GM23338 (cell line): ENCODE data around the gene CFAP58. TPM values are rescaled to one million over a fixed set of nuclear protein-coding genes. Genes with fewer than 3 reads are reported as not detected.
A peak's percentile ranks its signal among the peaks of the same experiment; 100 is the strongest.

Experiments used
- ATAC-seq: fragments of 200-7000 bp; cut with Tn5 transposase; 3 replicates; pipeline ENCODE4 v1.9.1; 2020
- DNase-seq: peaks from one replicate; pipeline ENCODE4 v3.0.0-alpha.2; 2015; ENCODE audit warnings: low spot score
- H2AFZ ChIP-seq: fragments of 200-600 bp; sonication (generic); 2 replicates; pipeline ENCODE4 v1.8.0; 2016; ENCODE audit warnings: antibody characterized with exemption, mild to moderate bottlenecking, moderate library complexity
- H3F3A ChIP-seq: fragments of 200-600 bp; sonication (generic); replicated peaks from 2 replicates; pipeline ENCODE4 v1.8.0; 2017; ENCODE audit warnings: antibody characterized with exemption, mixed run types, low read depth
- H3K27ac ChIP-seq: fragments of 200-600 bp; sonication (generic); 2 replicates; pipeline ENCODE4 v1.6.1; 2016; ENCODE audit warnings: low read depth
- H3K27me3 ChIP-seq: fragments of 200-600 bp; sonication (generic); 2 replicates; pipeline ENCODE4 v1.8.0; 2016; ENCODE audit warnings: mild to moderate bottlenecking, mixed run types, moderate library complexity; ENCODE audit not compliant: insufficient read depth
- H3K36me3 ChIP-seq: fragments of 200-600 bp; sonication (generic); 2 replicates; pipeline ENCODE4 v1.8.0; 2016; ENCODE audit warnings: mild to moderate bottlenecking; ENCODE audit not compliant: insufficient read depth
- H3K4me1 ChIP-seq: fragments of 200-600 bp; sonication (generic); 2 replicates; pipeline ENCODE4 v1.8.0; 2016; ENCODE audit warnings: mild to moderate bottlenecking, moderate library complexity; ENCODE audit not compliant: insufficient read depth
- H3K4me2 ChIP-seq: fragments of 200-600 bp; sonication (generic); 2 replicates; pipeline ENCODE4 v1.7.1; 2017; ENCODE audit warnings: mixed run types
- H3K4me3 ChIP-seq: fragments of 200-600 bp; sonication (generic); 2 replicates; pipeline ENCODE4 v1.6.1; 2016; ENCODE audit warnings: mixed run types
- H3K79me2 ChIP-seq: fragments of 200-600 bp; sonication (generic); replicated peaks from 2 replicates; pipeline ENCODE4 v1.8.0; 2017; ENCODE audit warnings: mild to moderate bottlenecking; ENCODE audit not compliant: insufficient read depth
- H3K9me2 ChIP-seq: fragments of 200-600 bp; sonication (generic); 2 replicates; pipeline ENCODE4 v1.8.0; 2017; ENCODE audit not compliant: insufficient read depth
- H4K20me1 ChIP-seq: fragments of 200-600 bp; sonication (generic); replicated peaks from 2 replicates; pipeline ENCODE4 v1.8.0; 2017; ENCODE audit warnings: mild to moderate bottlenecking; ENCODE audit not compliant: insufficient read depth
- H3K27ac Mint-ChIP-seq: 2 replicates; pipeline ENCODE4 v1.8.0; 2020; ENCODE audit warnings: inconsistent platforms, mild to moderate bottlenecking, moderate library complexity, mixed read lengths
- H3K27me3 Mint-ChIP-seq: 3 replicates; pipeline ENCODE4 v1.8.0; 2022; ENCODE audit warnings: low read depth, mild to moderate bottlenecking, moderate library complexity, mixed read lengths, inconsistent platforms; ENCODE audit not compliant: insufficient read depth, poor library complexity
- H3K36me3 Mint-ChIP-seq: 3 replicates; pipeline ENCODE4 v1.8.0; 2021; ENCODE audit warnings: low read depth, mild to moderate bottlenecking, inconsistent platforms, moderate library complexity, mixed read lengths
- H3K4me1 Mint-ChIP-seq: 3 replicates; pipeline ENCODE4 v1.8.0; 2020; ENCODE audit warnings: mild to moderate bottlenecking, inconsistent platforms, mixed read lengths
- H3K4me3 Mint-ChIP-seq: 3 replicates; pipeline ENCODE4 v1.8.0; 2021; ENCODE audit warnings: moderate library complexity, mild to moderate bottlenecking, inconsistent platforms, mixed read lengths
- H3K9me3 Mint-ChIP-seq: 3 replicates; pipeline ENCODE4 v1.8.0; 2020; ENCODE audit warnings: moderate library complexity, mild to moderate bottlenecking, inconsistent platforms, mixed read lengths
- CREB1 ChIP-seq: fragments of 250-450 bp; sonication (Bioruptor Pico); IDR thresholded peaks from 2 replicates; pipeline ENCODE4 v1.5.0; 2020; ENCODE audit warnings: low read depth, mild to moderate bottlenecking, moderate library complexity
- ETS1 ChIP-seq: IDR thresholded peaks from 2 replicates; pipeline ENCODE4 v1.6.1; 2016; ENCODE audit warnings: antibody characterized with exemption
- EZH2 ChIP-seq: fragments of 200-600 bp; sonication (generic); IDR thresholded peaks from one replicate; pipeline ENCODE4 v1.8.0; 2017; ENCODE audit warnings: antibody characterized with exemption, mild to moderate bottlenecking, low read depth; ENCODE audit not compliant: unreplicated experiment
- EZH2phosphoT487 ChIP-seq: fragments of 200-600 bp; sonication (generic); IDR thresholded peaks from one replicate; pipeline ENCODE4 v1.8.1; 2018; ENCODE audit warnings: antibody characterized with exemption; ENCODE audit not compliant: unreplicated experiment
- JUNB ChIP-seq: IDR thresholded peaks from one replicate; pipeline ENCODE4 v1.6.1; 2016; ENCODE audit warnings: antibody characterized with exemption; ENCODE audit not compliant: unreplicated experiment
- NANOG ChIP-seq: IDR thresholded peaks from 2 replicates; pipeline ENCODE4 v1.6.1; 2016; ENCODE audit warnings: antibody characterized with exemption, borderline replicate concordance
- POLR2AphosphoS5 ChIP-seq: IDR thresholded peaks from 2 replicates; pipeline ENCODE4 v1.6.1; 2016; ENCODE audit warnings: antibody characterized with exemption, low read depth
- STAT1 ChIP-seq: IDR thresholded peaks from one replicate; pipeline ENCODE4 v1.6.1; 2016; ENCODE audit warnings: antibody characterized with exemption; ENCODE audit not compliant: unreplicated experiment
- ZNF114 ChIP-seq: fragments of 250-450 bp; sonication (Bioruptor Pico); IDR thresholded peaks from 2 replicates; pipeline ENCODE4 v1.5.0; 2020; ENCODE audit warnings: mild to moderate bottlenecking, moderate library complexity
- ZNF331 ChIP-seq: fragments of 250-450 bp; sonication (Bioruptor Pico); IDR thresholded peaks from 2 replicates; pipeline ENCODE4 v1.5.0; 2020; ENCODE audit warnings: low read depth, mild to moderate bottlenecking, moderate library complexity
- polyA plus RNA-seq: library from polyadenylated mRNA; unstranded; fragments of >200 nt; fragmentation: Nextera tagmentation; extraction: Ambion mirVana; gene quantifications from 2 replicates; pipeline ENCODE4 v1.2.1, GENCODE V29; 2016
- total RNA-seq: library from RNA; depleted of rRNA; stranded (reverse); fragments of >200 nt; shearing (Covaris generic); gene quantifications from 2 replicates; pipeline ENCODE4 v1.2.3, GENCODE V29; 2014
- TF ChIP-seq, protein P1 (sequence below), 2 experiments: fragments of 200-600 bp in 1 of 2; sonication (generic) in 1 of 2; conservative IDR thresholded peaks; 2 replicates each; pipeline versions ENCODE4 v1.5.1 to v1.6.1; 2016 to 2017; ENCODE audit warnings: antibody characterized with exemption in 2 of 2, low read depth in 2 of 2, mild to moderate bottlenecking in 2 of 2, moderate library complexity in 1 of 2
- TF ChIP-seq, protein P2 (sequence below): IDR thresholded peaks from one replicate; pipeline ENCODE4 v1.6.1; 2018; ENCODE audit warnings: antibody characterized with exemption; ENCODE audit not compliant: unreplicated experiment
- TF ChIP-seq, protein P3 (sequence below): fragments of 250-450 bp; sonication (Bioruptor Pico); IDR thresholded peaks from 2 replicates; pipeline ENCODE4 v1.5.0; 2020; ENCODE audit warnings: mild to moderate bottlenecking, moderate library complexity

Gene CFAP58
- total and polyA plus RNA-seq, 2 experiments from 2014 or later, result 0.63 to 0.89 TPM

GRCh38 chr10:104498347-104499081 is 144.9 kb downstream of the CFAP58 start:
- H3K36me3 ChIP-seq, result no peaks in the 10 kb centered on the region
- H3K79me2 ChIP-seq, result no peaks in the 10 kb centered on the region
- DNase-seq (peak; percentile 23), ATAC-seq (peak; percentile 55)
- H3K27me3 ChIP-seq, result no peaks in the 10 kb centered on the region
- H3K4me3 ChIP-seq, result no peak overlapping the region
- H3K9me3 Mint-ChIP-seq, result peaks cover 16% of the 10 kb centered on the region; the same call in 2 of the 3 replicates
- H4K20me1 ChIP-seq, result no peaks in the 10 kb centered on the region
- no peak overlapping the region for H3K27ac Mint-ChIP-seq
- 0 out of 2 replicates have a peak, but pooled peaks cover under 1% of the 10 kb centered on the region for H3K4me1 ChIP-seq
- 0 out of 2 replicates have a peak, but pooled peaks cover 4% of the 10 kb centered on the region for H3K9me2 ChIP-seq
- TF ChIP-seq NANOG (no peak), ZNF114 (no peak), ETS1 (no peak), STAT1 (no peak), POLR2AphosphoS5 (no peak), EZH2phosphoT487 (no peak), CREB1 (CRISPR knock-in tag) (no peak), ZNF331 (CRISPR knock-in tag) (no peak), EZH2 (no peak), JUNB (no peak)
- TF ChIP-seq, protein P1, sequence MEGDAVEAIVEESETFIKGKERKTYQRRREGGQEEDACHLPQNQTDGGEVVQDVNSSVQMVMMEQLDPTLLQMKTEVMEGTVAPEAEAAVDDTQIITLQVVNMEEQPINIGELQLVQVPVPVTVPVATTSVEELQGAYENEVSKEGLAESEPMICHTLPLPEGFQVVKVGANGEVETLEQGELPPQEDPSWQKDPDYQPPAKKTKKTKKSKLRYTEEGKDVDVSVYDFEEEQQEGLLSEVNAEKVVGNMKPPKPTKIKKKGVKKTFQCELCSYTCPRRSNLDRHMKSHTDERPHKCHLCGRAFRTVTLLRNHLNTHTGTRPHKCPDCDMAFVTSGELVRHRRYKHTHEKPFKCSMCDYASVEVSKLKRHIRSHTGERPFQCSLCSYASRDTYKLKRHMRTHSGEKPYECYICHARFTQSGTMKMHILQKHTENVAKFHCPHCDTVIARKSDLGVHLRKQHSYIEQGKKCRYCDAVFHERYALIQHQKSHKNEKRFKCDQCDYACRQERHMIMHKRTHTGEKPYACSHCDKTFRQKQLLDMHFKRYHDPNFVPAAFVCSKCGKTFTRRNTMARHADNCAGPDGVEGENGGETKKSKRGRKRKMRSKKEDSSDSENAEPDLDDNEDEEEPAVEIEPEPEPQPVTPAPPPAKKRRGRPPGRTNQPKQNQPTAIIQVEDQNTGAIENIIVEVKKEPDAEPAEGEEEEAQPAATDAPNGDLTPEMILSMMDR (conservative IDR thresholded peaks at IDR 0.05; ENCODE audit: low read depth in 2 of 2), result no peak
- TF ChIP-seq, protein P2, sequence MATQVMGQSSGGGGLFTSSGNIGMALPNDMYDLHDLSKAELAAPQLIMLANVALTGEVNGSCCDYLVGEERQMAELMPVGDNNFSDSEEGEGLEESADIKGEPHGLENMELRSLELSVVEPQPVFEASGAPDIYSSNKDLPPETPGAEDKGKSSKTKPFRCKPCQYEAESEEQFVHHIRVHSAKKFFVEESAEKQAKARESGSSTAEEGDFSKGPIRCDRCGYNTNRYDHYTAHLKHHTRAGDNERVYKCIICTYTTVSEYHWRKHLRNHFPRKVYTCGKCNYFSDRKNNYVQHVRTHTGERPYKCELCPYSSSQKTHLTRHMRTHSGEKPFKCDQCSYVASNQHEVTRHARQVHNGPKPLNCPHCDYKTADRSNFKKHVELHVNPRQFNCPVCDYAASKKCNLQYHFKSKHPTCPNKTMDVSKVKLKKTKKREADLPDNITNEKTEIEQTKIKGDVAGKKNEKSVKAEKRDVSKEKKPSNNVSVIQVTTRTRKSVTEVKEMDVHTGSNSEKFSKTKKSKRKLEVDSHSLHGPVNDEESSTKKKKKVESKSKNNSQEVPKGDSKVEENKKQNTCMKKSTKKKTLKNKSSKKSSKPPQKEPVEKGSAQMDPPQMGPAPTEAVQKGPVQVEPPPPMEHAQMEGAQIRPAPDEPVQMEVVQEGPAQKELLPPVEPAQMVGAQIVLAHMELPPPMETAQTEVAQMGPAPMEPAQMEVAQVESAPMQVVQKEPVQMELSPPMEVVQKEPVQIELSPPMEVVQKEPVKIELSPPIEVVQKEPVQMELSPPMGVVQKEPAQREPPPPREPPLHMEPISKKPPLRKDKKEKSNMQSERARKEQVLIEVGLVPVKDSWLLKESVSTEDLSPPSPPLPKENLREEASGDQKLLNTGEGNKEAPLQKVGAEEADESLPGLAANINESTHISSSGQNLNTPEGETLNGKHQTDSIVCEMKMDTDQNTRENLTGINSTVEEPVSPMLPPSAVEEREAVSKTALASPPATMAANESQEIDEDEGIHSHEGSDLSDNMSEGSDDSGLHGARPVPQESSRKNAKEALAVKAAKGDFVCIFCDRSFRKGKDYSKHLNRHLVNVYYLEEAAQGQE, result no peak
- TF ChIP-seq, protein P3, sequence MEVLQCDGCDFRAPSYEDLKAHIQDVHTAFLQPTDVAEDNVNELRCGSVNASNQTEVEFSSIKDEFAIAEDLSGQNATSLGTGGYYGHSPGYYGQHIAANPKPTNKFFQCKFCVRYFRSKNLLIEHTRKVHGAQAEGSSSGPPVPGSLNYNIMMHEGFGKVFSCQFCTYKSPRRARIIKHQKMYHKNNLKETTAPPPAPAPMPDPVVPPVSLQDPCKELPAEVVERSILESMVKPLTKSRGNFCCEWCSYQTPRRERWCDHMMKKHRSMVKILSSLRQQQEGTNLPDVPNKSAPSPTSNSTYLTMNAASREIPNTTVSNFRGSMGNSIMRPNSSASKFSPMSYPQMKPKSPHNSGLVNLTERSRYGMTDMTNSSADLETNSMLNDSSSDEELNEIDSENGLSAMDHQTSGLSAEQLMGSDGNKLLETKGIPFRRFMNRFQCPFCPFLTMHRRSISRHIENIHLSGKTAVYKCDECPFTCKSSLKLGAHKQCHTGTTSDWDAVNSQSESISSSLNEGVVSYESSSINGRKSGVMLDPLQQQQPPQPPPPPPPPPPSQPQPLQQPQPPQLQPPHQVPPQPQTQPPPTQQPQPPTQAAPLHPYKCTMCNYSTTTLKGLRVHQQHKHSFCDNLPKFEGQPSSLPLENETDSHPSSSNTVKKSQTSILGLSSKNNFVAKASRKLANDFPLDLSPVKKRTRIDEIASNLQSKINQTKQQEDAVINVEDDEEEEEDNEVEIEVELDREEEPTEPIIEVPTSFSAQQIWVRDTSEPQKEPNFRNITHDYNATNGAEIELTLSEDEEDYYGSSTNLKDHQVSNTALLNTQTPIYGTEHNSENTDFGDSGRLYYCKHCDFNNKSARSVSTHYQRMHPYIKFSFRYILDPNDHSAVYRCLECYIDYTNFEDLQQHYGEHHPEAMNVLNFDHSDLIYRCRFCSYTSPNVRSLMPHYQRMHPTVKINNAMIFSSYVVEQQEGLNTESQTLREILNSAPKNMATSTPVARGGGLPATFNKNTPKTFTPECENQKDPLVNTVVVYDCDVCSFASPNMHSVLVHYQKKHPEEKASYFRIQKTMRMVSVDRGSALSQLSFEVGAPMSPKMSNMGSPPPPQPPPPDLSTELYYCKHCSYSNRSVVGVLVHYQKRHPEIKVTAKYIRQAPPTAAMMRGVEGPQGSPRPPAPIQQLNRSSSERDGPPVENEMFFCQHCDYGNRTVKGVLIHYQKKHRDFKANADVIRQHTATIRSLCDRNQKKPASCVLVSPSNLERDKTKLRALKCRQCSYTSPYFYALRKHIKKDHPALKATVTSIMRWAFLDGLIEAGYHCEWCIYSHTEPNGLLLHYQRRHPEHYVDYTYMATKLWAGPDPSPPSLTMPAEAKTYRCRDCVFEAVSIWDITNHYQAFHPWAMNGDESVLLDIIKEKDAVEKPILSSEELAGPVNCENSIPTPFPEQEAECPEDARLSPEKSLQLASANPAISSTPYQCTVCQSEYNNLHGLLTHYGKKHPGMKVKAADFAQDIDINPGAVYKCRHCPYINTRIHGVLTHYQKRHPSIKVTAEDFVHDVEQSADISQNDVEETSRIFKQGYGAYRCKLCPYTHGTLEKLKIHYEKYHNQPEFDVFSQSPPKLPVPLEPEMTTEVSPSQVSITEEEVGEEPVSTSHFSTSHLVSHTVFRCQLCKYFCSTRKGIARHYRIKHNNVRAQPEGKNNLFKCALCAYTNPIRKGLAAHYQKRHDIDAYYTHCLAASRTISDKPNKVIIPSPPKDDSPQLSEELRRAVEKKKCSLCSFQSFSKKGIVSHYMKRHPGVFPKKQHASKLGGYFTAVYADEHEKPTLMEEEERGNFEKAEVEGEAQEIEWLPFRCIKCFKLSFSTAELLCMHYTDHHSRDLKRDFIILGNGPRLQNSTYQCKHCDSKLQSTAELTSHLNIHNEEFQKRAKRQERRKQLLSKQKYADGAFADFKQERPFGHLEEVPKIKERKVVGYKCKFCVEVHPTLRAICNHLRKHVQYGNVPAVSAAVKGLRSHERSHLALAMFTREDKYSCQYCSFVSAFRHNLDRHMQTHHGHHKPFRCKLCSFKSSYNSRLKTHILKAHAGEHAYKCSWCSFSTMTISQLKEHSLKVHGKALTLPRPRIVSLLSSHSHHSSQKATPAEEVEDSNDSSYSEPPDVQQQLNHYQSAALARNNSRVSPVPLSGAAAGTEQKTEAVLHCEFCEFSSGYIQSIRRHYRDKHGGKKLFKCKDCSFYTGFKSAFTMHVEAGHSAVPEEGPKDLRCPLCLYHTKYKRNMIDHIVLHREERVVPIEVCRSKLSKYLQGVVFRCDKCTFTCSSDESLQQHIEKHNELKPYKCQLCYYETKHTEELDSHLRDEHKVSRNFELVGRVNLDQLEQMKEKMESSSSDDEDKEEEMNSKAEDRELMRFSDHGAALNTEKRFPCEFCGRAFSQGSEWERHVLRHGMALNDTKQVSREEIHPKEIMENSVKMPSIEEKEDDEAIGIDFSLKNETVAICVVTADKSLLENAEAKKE (CRISPR knock-in tag), result no peak
- no peak overlapping the region for H3K4me2 ChIP-seq
- H3K4me1 Mint-ChIP-seq, result peaks cover 21% of the 10 kb centered on the region
- H3F3A ChIP-seq, result no peaks in the 10 kb centered on the region
- peaks cover 2% of the 10 kb centered on the region for H3K27me3 Mint-ChIP-seq
- H3K27ac ChIP-seq, result no peak overlapping the region
- H3K4me3 Mint-ChIP-seq, result no peak overlapping the region
- no peaks in the 10 kb centered on the region; the same call in 2 of the 3 replicates for H3K36me3 Mint-ChIP-seq
- H2AFZ ChIP-seq, result peak overlapping the region; percentile 94
